Prostate gland (tissue), 2 donors: ENCODE data around the gene EGFL6. TPM values are rescaled to one million over a fixed set of nuclear protein-coding genes. Genes with fewer than 3 reads are reported as not detected.

Experiments
- DNase-seq: peaks from one replicate; pipeline ENCODE4 v3.0.0-alpha.2; 2019; ENCODE audit warnings: low spot score
- H3K27ac ChIP-seq, 2 donors: fragments of 200-600 bp; sonication (generic); 2 replicates each; pipeline ENCODE4 v1.5.1; 2017 to 2019
- H3K27me3 ChIP-seq: fragments of 200-600 bp; sonication (generic); replicated peaks from 2 replicates; pipeline ENCODE4 v1.5.1; 2019; ENCODE audit not compliant: insufficient read depth
- H3K36me3 ChIP-seq, 2 donors: fragments of 200-600 bp; sonication (generic); 1 replicate in 1 of 2; 2 replicates in 1 of 2; pipeline versions ENCODE4 v1.5.1 to v1.8.1; 2017 to 2019
- H3K4me1 ChIP-seq: fragments of 200-600 bp; sonication (generic); replicated peaks from 2 replicates; pipeline ENCODE4 v1.5.1; 2019
- H3K4me3 ChIP-seq, 2 donors: fragments of 200-600 bp; sonication (generic); 2 replicates each; pipeline ENCODE4 v1.5.1; 2017 to 2019
- H3K9me3 ChIP-seq: fragments of 200-600 bp; sonication (generic); 2 replicates; pipeline ENCODE4 v1.5.1; 2017
- POLR2A ChIP-seq: fragments of 450-650 bp; IDR thresholded peaks from one replicate; pipeline ENCODE4 v1.6.1; 2016; ENCODE audit warnings: antibody characterized with exemption, mild to moderate bottlenecking
- POLR2AphosphoS5 ChIP-seq: sonication (generic); formaldehyde crosslinking; IDR thresholded peaks from one replicate; pipeline ENCODE4 v1.6.1; 2017; ENCODE audit warnings: antibody characterized with exemption
- WGBS: methylation state at CpG from one replicate; pipeline ENCODE4 v1.1.5; 2018; 5-methylcytosine and 5-hydroxymethylcytosine counted together
- intact Hi-C: fragments of 100-400 bp; cut with DNase I; formaldehyde crosslinking; loops from one replicate; pipeline ENCODE4 v1.14.2; 2022
- total RNA-seq, 2 donors: library from RNA; depleted of rRNA; stranded (reverse); fragments of >200 nt; gene quantifications; one replicate each; pipeline ENCODE4 v1.1.0, GENCODE V29; 2016
- TF ChIP-seq, protein P1 (sequence below), 4 experiments: fragments of 200-600 bp in 2 of 4; fragments of 450-650 bp in 2 of 4; sonication (generic) in 2 of 4; IDR thresholded peaks; 1 replicate in 3 of 4; 2 replicates in 1 of 4; pipeline ENCODE4 v1.5.1; 2016 to 2019; ENCODE audit warnings: antibody characterized with exemption in 4 of 4, mild to moderate bottlenecking in 2 of 4, moderate library complexity in 2 of 4

Gene EGFL6
- total RNA-seq, 2 donors from 2014 or later: 0.23 TPM; not detected in 1

DNA sequence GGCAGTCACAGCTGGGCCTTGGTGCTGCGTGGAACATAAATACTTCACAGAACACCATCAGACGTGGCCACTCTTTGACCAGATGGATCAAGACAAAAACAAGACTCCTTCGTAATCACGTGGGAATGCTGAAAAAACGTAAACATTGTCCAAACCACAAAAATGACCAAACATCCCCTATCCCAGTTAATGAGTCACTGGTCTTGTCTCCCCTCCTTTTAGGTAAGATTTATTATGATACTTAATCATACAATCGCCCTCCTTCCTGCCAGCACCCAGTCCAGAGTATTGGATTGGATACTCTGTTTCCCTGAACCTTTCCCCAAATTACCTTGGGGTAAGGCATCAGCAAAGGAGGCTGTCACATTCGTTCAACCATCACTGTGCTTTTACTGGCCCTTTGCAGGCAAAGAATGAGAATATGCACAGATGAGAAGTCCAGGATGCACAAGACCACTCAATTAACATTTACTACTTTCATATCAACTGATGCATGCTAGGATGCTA is 82.9 kb downstream of the EGFL6 start:
- Histone ChIP-seq H3K27ac (peak overlapping the region; percentile 74 to 88), H3K27me3 (no peaks in the 10 kb centered on the region), H3K4me1 (no peaks in the 10 kb centered on the region), H3K4me3 (peak overlapping the region; percentile 45 to 56), H3K36me3 (no peaks in the 10 kb centered on the region), H3K9me3 (no peaks in the 10 kb centered on the region)
- TF ChIP-seq, protein P1, sequence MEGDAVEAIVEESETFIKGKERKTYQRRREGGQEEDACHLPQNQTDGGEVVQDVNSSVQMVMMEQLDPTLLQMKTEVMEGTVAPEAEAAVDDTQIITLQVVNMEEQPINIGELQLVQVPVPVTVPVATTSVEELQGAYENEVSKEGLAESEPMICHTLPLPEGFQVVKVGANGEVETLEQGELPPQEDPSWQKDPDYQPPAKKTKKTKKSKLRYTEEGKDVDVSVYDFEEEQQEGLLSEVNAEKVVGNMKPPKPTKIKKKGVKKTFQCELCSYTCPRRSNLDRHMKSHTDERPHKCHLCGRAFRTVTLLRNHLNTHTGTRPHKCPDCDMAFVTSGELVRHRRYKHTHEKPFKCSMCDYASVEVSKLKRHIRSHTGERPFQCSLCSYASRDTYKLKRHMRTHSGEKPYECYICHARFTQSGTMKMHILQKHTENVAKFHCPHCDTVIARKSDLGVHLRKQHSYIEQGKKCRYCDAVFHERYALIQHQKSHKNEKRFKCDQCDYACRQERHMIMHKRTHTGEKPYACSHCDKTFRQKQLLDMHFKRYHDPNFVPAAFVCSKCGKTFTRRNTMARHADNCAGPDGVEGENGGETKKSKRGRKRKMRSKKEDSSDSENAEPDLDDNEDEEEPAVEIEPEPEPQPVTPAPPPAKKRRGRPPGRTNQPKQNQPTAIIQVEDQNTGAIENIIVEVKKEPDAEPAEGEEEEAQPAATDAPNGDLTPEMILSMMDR (IDR thresholded peaks at IDR 0.05): no peak
- TF ChIP-seq POLR2AphosphoS5: no peak
- DNase-seq: no peak
- 25% methylated on average over 7 of the region's 7 CpGs for WGBS
- intact Hi-C loops: no loop called here

DNA sequence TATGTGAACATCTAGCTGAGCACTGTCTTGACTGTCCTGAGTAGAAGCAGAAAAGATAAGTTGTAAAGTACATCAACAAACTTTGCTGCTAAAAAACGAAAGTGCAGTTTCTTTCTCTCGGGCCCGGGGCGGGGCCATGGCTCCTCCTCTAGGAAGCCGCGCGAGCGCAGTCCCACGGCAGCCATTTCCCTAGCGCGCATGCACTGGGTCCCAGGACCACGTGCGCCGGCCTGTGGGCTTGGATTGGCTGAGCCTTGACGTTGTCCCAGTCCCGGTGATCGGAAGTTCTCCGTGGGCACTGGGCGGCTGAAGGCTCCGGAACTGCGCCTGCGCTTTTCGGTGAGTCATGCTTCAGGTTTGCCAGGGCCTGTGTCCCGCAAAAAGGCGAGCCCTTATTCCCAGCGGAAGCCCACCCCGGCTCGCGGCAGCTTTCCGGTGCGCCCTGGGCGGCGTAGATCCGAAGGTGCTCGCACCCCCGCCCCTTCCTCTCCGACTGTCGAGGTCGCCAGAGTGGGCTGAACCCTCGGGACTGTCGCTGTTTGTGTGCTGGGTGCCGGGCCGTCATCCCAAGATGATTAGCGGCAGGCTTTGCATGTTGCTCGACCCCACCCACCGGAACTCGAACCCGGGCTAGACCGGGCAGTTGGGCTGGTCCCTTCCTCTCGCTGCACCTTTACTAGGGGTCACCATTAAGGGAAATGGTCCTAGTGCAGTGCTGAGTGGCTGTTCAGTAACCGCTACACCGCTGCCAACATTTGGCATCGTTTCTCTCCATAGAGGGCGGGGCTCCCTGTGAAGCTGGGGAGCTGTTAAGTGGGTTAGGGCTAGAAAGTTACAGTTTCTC is 83.7 kb downstream of the EGFL6 start, which contains the start of gene TCEANC:
Gene TCEANC (plus strand): TSS at position 292 of the 844 bp plus-strand sequence. CDS start 9,368 bp downstream, outside the sequence.
- Histone ChIP-seq H3K9me3 (no peaks in the 10 kb centered on the region), H3K27me3 (no peaks in the 10 kb centered on the region), H3K36me3 (no peaks in the 10 kb centered on the region), H3K4me1 (no peaks in the 10 kb centered on the region), H3K4me3 (peak within 1 kb of the TSS; percentile 45 to 56), H3K27ac (peak within 1 kb of the TSS; percentile 88 to 90)
- intact Hi-C loops: no loop called here
- WGBS: under 1% methylated on average over 36 of the region's 54 CpGs
- peak; percentile 91 for DNase-seq
- TF ChIP-seq POLR2AphosphoS5 (peak; percentile 88), POLR2A (peak; percentile 57)
- TF ChIP-seq, protein P1 (IDR thresholded peaks at IDR 0.05): no peak

DNA sequence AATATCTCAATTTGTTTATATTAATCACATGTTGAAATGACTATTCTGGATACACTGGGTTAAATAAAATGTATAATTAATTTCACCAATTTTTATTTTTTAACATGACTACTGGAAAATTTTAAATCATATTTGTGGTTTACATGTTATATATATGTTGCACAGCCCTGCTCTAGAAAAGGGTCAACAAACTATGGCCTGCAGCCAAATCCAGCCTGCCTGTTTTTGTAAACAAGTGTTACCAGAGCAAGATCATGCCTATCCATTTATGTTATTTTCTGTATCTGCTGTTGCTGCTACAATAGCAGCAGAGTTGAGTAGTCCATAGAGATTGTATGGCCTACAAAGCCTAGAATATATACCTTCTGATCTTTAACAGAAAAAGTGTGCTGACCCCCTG is 84.7 kb downstream of the EGFL6 start:
- intact Hi-C loops: no loop called here
- Histone ChIP-seq H3K36me3 (no peaks in the 10 kb centered on the region), H3K27ac (no peak overlapping the region), H3K4me3 (no peak overlapping the region), H3K27me3 (no peaks in the 10 kb centered on the region), H3K4me1 (no peaks in the 10 kb centered on the region), H3K9me3 (no peaks in the 10 kb centered on the region)
- TF ChIP-seq, protein P1 (IDR thresholded peaks at IDR 0.05): no peak
- TF ChIP-seq POLR2AphosphoS5: no peak
- no peak for TF ChIP-seq POLR2A
- DNase-seq: no peak

DNA sequence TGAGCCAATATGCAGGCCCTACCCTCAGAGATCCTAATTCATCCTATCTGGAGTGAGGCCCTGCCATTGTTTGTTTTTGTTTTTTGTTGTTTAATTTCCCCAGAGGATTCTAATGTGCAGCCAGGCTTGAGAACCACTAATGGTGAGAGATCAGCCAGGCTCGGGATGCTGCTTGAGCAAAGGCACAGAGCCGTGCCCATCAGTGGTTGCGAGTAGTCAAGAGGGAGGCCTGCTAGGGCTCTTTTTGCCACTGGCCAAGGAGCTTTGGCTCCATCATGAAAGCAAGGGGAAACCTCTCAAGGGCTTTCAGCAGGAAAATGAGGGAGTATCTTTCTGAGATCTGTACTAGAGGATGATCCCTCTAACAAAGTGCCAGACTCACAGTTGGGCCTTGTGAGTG is 86.3 kb downstream of the EGFL6 start:
- intact Hi-C loops: loop anchor here (5.0 kb wide), 2 partner anchors 92 to 377 kb away; no protein-coding TSS in a partner anchor
- 78% methylated on average over 3 of the region's 3 CpGs for WGBS
- Histone ChIP-seq H3K27ac (no peak overlapping the region), H3K9me3 (no peaks in the 10 kb centered on the region), H3K4me3 (no peak overlapping the region), H3K4me1 (no peaks in the 10 kb centered on the region), H3K36me3 (no peaks in the 10 kb centered on the region), H3K27me3 (no peaks in the 10 kb centered on the region)
- TF ChIP-seq, protein P1 (IDR thresholded peaks at IDR 0.05): no peak
- TF ChIP-seq POLR2AphosphoS5: no peak
- TF ChIP-seq POLR2A: no peak
- no peak for DNase-seq
